IMR-90 (cell line): ENCODE data around the gene HSPG2. TPM values are rescaled to one million over a fixed set of nuclear protein-coding genes. Genes with fewer than 3 reads are reported as not detected.

Experiments
- ATAC-seq: fragments of 200-7000 bp; cut with Tn5 transposase; 2 replicates; pipeline ENCODE4 v1.9.1; 2020; ENCODE audit warnings: low read depth, mild to moderate bottlenecking, moderate library complexity
- BruUV-seq: library from RNA; stranded (reverse); fragments of 400-500 nt; replicated peaks from 2 replicates; lab custom pipeline; 2021; lab: Mats Ljungman, UMichigan
- CTCF ChIA-PET: fragments of 300-600 bp; formaldehyde crosslinking; extraction: SDS; loops from one replicate; lab custom pipeline; 2021; ENCODE audit warnings: antibody characterized with exemption; lab: Yijun Ruan, JAX
- POLR2A ChIA-PET: fragments of 300-600 bp; sonication (Branson Sonifier 250); formaldehyde crosslinking; loops from one replicate; lab custom pipeline; 2022; ENCODE audit warnings: antibody characterized with exemption; ENCODE audit not compliant: unreplicated experiment; lab: Charles Lee
- DNase-seq: peaks from one replicate; pipeline ENCODE4 v3.0.0; 2013
- H2AFZ ChIP-seq: replicated peaks from 2 replicates; pipeline ENCODE3; 2013; ENCODE audit warnings: low read length, mild to moderate bottlenecking; ENCODE audit not compliant: poor library complexity
- H2AK5ac ChIP-seq: 2 replicates; pipeline ENCODE4 v1.6.1; 2013; ENCODE audit warnings: low read depth, low read length, inconsistent platforms
- H2AK9ac ChIP-seq: replicated peaks from 2 replicates; pipeline ENCODE3; 2013; ENCODE audit warnings: mild to moderate bottlenecking, low read depth, low read length, moderate library complexity; ENCODE audit not compliant: poor library complexity
- H2BK120ac ChIP-seq: 2 replicates; pipeline ENCODE4 v1.6.1; 2013; ENCODE audit warnings: low read depth, low read length, inconsistent platforms
- H2BK15ac ChIP-seq: 3 replicates; pipeline ENCODE4 v1.6.1; 2013; ENCODE audit warnings: low read depth, low read length, inconsistent platforms
- H2BK20ac ChIP-seq: 2 replicates; pipeline ENCODE4 v1.6.1; 2013; ENCODE audit warnings: low read depth, mild to moderate bottlenecking, inconsistent platforms, low read length, moderate library complexity
- H2BK5ac ChIP-seq: 2 replicates; pipeline ENCODE4 v1.6.1; 2013; ENCODE audit warnings: mild to moderate bottlenecking, low read depth, low read length, inconsistent platforms; ENCODE audit not compliant: poor library complexity, severe bottlenecking
- H3K14ac ChIP-seq: replicated peaks from 2 replicates; pipeline ENCODE4 v1.6.1; 2013; ENCODE audit warnings: low read depth, low read length, inconsistent platforms
- H3K18ac ChIP-seq: 2 replicates; pipeline ENCODE4 v1.6.1; 2013; ENCODE audit warnings: low read depth, low read length, control low read depth
- H3K23ac ChIP-seq: 2 replicates; pipeline ENCODE4 v1.6.1; 2013; ENCODE audit warnings: low read depth, low read length, inconsistent platforms
- H3K27ac ChIP-seq: 2 replicates; pipeline ENCODE4 v1.5.1; 2013; ENCODE audit warnings: mild to moderate bottlenecking, control low read depth, low read length; ENCODE audit not compliant: insufficient read depth
- H3K27me3 ChIP-seq: 2 replicates; pipeline ENCODE4 v1.6.1; 2013; ENCODE audit warnings: low read length; ENCODE audit not compliant: control insufficient read depth, insufficient read depth
- H3K36me3 ChIP-seq: 2 replicates; pipeline ENCODE4 v1.6.1; 2013; ENCODE audit warnings: low read length, mixed read lengths; ENCODE audit not compliant: control insufficient read depth, insufficient read depth
- H3K4ac ChIP-seq: 2 replicates; pipeline ENCODE4 v1.6.1; 2013; ENCODE audit warnings: low read depth, low read length, inconsistent platforms
- H3K4me1 ChIP-seq: 2 replicates; pipeline ENCODE4 v1.6.1; 2013; ENCODE audit warnings: low read length, mixed read lengths; ENCODE audit not compliant: control insufficient read depth, insufficient read depth
- H3K4me2 ChIP-seq: 2 replicates; pipeline ENCODE4 v1.6.1; 2013; ENCODE audit warnings: low read depth, mild to moderate bottlenecking, control low read depth, low read length, moderate library complexity
- H3K4me3 ChIP-seq: 2 replicates; pipeline ENCODE4 v1.5.1; 2013; ENCODE audit warnings: low read depth, mild to moderate bottlenecking, control low read depth, low read length, moderate library complexity; ENCODE audit not compliant: insufficient read depth
- H3K56ac ChIP-seq: 2 replicates; pipeline ENCODE4 v1.6.1; 2013; ENCODE audit warnings: low read length, inconsistent platforms; ENCODE audit not compliant: insufficient read depth; ENCODE audit errors: extremely low read depth
- H3K79me1 ChIP-seq, 2 experiments: 2 replicates each; pipeline ENCODE4 v1.6.1; 2013; ENCODE audit warnings: low read length in 2 of 2, inconsistent platforms in 1 of 2, low read depth in 1 of 2
- H3K9ac ChIP-seq: 2 replicates; pipeline ENCODE4 v1.6.1; 2013; ENCODE audit warnings: low read depth, low read length, control low read depth
- H3K9me1 ChIP-seq: 2 replicates; pipeline ENCODE4 v1.6.1; 2013; ENCODE audit warnings: low read length, inconsistent platforms; ENCODE audit not compliant: insufficient read depth
- H3K9me3 ChIP-seq: 2 replicates; pipeline ENCODE4 v1.6.1; 2013; ENCODE audit warnings: low read length; ENCODE audit not compliant: control insufficient read depth, insufficient read depth
- H4K20me1 ChIP-seq: 2 replicates; pipeline ENCODE4 v1.6.1; 2013; ENCODE audit warnings: low read length, inconsistent platforms; ENCODE audit not compliant: insufficient read depth
- H4K5ac ChIP-seq: 2 replicates; pipeline ENCODE4 v1.6.1; 2013; ENCODE audit warnings: mild to moderate bottlenecking, low read depth, low read length, control low read depth
- H4K8ac ChIP-seq, 2 experiments: 2 replicates each; pipeline ENCODE4 v1.6.1; 2013; ENCODE audit warnings: low read depth in 2 of 2, low read length in 2 of 2, control low read depth in 1 of 2, inconsistent platforms in 1 of 2
- H4K91ac ChIP-seq: 2 replicates; pipeline ENCODE4 v1.6.1; 2013; ENCODE audit warnings: low read depth, low read length, inconsistent platforms; ENCODE audit not compliant: insufficient read depth
- BHLHE40 ChIP-seq: fragments of 150-350 bp; IDR thresholded peaks from 2 replicates; pipeline ENCODE4 v1.6.1; 2016; ENCODE audit warnings: mild to moderate bottlenecking, low read depth, low read length
- CEBPB ChIP-seq: IDR thresholded peaks from 2 replicates; pipeline ENCODE4 v1.6.1; 2012; ENCODE audit warnings: low read depth, low read length, improper control_type of control experiment
- CHD1 ChIP-seq: IDR thresholded peaks from 2 replicates; pipeline ENCODE4 v1.6.1; 2012; ENCODE audit warnings: low read depth, low read length, improper control_type of control experiment
- CTCF ChIP-seq: conservative IDR thresholded peaks from 2 replicates; pipeline ENCODE4 v1.5.1; 2012; ENCODE audit warnings: mild to moderate bottlenecking, low read depth, low read length, improper control_type of control experiment
- ELK1 ChIP-seq: fragments of 150-350 bp; IDR thresholded peaks from 2 replicates; pipeline ENCODE4 v1.6.1; 2016; ENCODE audit warnings: low read depth, mild to moderate bottlenecking, low read length, moderate library complexity, borderline replicate concordance
- FOS ChIP-seq: fragments of 150-350 bp; IDR thresholded peaks from 2 replicates; pipeline ENCODE4 v1.6.1; 2016; ENCODE audit warnings: low read depth, low read length
- MAFK ChIP-seq: IDR thresholded peaks from 2 replicates; pipeline ENCODE4 v1.6.1; 2012; ENCODE audit warnings: low read depth, low read length, improper control_type of control experiment
- MAZ ChIP-seq: IDR thresholded peaks from 2 replicates; pipeline ENCODE4 v1.6.1; 2012; ENCODE audit warnings: low read depth, mild to moderate bottlenecking, low read length, improper control_type of control experiment, moderate library complexity, borderline replicate concordance
- MXI1 ChIP-seq: IDR thresholded peaks from 2 replicates; pipeline ENCODE4 v1.6.1; 2012; ENCODE audit warnings: low read depth, mild to moderate bottlenecking, low read length, moderate library complexity, borderline replicate concordance
- NFE2L2 ChIP-seq: fragments of 150-350 bp; IDR thresholded peaks from 2 replicates; pipeline ENCODE4 v1.6.1; 2016; ENCODE audit warnings: low read depth, mild to moderate bottlenecking, low read length
- POLR2A ChIP-seq: IDR thresholded peaks from 2 replicates; pipeline ENCODE4 v1.6.1; 2012; ENCODE audit warnings: mild to moderate bottlenecking, low read depth, low read length
- RAD21 ChIP-seq: IDR thresholded peaks from 2 replicates; pipeline ENCODE4 v1.6.1; 2012; ENCODE audit warnings: low read length, improper control_type of control experiment
- RCOR1 ChIP-seq: IDR thresholded peaks from 2 replicates; pipeline ENCODE4 v1.6.1; 2012; ENCODE audit warnings: mild to moderate bottlenecking, low read length, improper control_type of control experiment; ENCODE audit not compliant: insufficient replicate concordance
- RFX5 ChIP-seq: IDR thresholded peaks from 2 replicates; pipeline ENCODE4 v1.8.0; 2012; ENCODE audit warnings: low read depth, mild to moderate bottlenecking, low read length, moderate library complexity
- SMC3 ChIP-seq: fragments of 150-350 bp; IDR thresholded peaks from 2 replicates; pipeline ENCODE4 v1.6.1; 2016; ENCODE audit warnings: low read depth, mild to moderate bottlenecking, antibody characterized with exemption, low read length, moderate library complexity
- USF2 ChIP-seq: fragments of 150-350 bp; IDR thresholded peaks from 2 replicates; pipeline ENCODE4 v1.6.1; 2017; ENCODE audit warnings: mild to moderate bottlenecking, antibody characterized with exemption, low read length, low read depth
- WGBS, 2 experiments: methylation state at CpG; one replicate each; pipeline versions ENCODE4 v1.1.5 to v1.1.7; 2013; ENCODE audit warnings: missing lambda C conversion rate in 2 of 2; ENCODE audit not compliant: insufficient read length in 1 of 2; ENCODE audit errors: extremely low coverage in 2 of 2; 5-methylcytosine and 5-hydroxymethylcytosine counted together
- dilution Hi-C: fragments of 300-500 bp; cut with HindIII; formaldehyde crosslinking; loops from one replicate; pipeline ENCODE4 v1.14.3; 2018; ENCODE audit warnings: low sequenced_read_pairs; ENCODE audit not compliant: unreplicated experiment
- in situ Hi-C: fragments of 300-500 bp; cut with MboI; formaldehyde crosslinking; loops from 3 replicates; pipeline ENCODE4 v1.14.3; 2019; ENCODE audit warnings: low sequenced_read_pairs, inconsistent platforms, mixed read lengths
- intact Hi-C: fragments of 100-400 bp; cut with micrococcal nuclease; formaldehyde crosslinking; loops from 2 replicates; pipeline ENCODE4 v1.10.0; 2022
- polyA plus RNA-seq, 3 experiments: library from polyadenylated mRNA; depleted of rRNA; stranded (reverse); fragments of >200 nt; gene quantifications; 2 replicates each; pipeline ENCODE4 v1.2.3, GENCODE V29; 2012; ENCODE audit warnings: low replicate concordance in 1 of 3
- total RNA-seq: library from RNA; depleted of rRNA; stranded (reverse); fragments of >200 nt; gene quantifications from 2 replicates; pipeline ENCODE4 v1.2.3, GENCODE V29; 2012

HSPG2 gene
- total and polyA plus RNA-seq, 2 of the 4 experiments (the other 2 are of a cell fraction) = 15.8 to 94.0 TPM

GRCh38 chr1:21825393-21825792 lies 111.7 kb downstream of the HSPG2 start:
- no peaks in the 10 kb centered on the region for H3K9me3 ChIP-seq
- no peak for ATAC-seq
- H2AFZ ChIP-seq = no peak overlapping the region
- no peak overlapping the region for H3K18ac ChIP-seq
- H2BK5ac ChIP-seq = no peak overlapping the region
- H3K36me3 ChIP-seq = peaks cover 71% of the 10 kb centered on the region
- BruUV-seq = no TSS peak
- no peak overlapping the region for H2BK120ac ChIP-seq
- H2BK15ac ChIP-seq = no peak overlapping the region
- H2AK5ac ChIP-seq = no peak overlapping the region
- no peak overlapping the region for H3K56ac ChIP-seq
- no peak overlapping the region for H4K8ac ChIP-seq
- H3K4me1 ChIP-seq = no peaks in the 10 kb centered on the region
- ChIA-PET CTCF (no interaction called here), POLR2A (no interaction called here)
- no peak overlapping the region for H3K9ac ChIP-seq
- no peak overlapping the region for H2BK20ac ChIP-seq
- H3K79me1 ChIP-seq = no peaks in the 10 kb centered on the region
- no peaks in the 10 kb centered on the region for H4K20me1 ChIP-seq
- intact Hi-C loops = no loop called here
- dilution Hi-C loops = no loop called here
- TF ChIP-seq CEBPB (no peak), FOS (no peak), ELK1 (no peak), USF2 (no peak), BHLHE40 (no peak), MAZ (no peak), RCOR1 (no peak), POLR2A (no peak), CTCF (no peak), NFE2L2 (no peak), MAFK (no peak), SMC3 (no peak), RAD21 (no peak), CHD1 (no peak), MXI1 (no peak), RFX5 (no peak)
- H3K4me2 ChIP-seq = no peak overlapping the region
- H3K23ac ChIP-seq = no peak overlapping the region
- DNase-seq = no peak
- H3K9me1 ChIP-seq = no peaks in the 10 kb centered on the region
- no peaks in the 10 kb centered on the region for H3K27me3 ChIP-seq
- H3K4me3 ChIP-seq = no peak overlapping the region
- in situ Hi-C loops = no loop called here
- H4K5ac ChIP-seq = no peak overlapping the region
- H3K14ac ChIP-seq = no peak overlapping the region
- no peak overlapping the region for H3K27ac ChIP-seq
- H3K4ac ChIP-seq = no peak overlapping the region
- H4K91ac ChIP-seq = no peak overlapping the region
- H2AK9ac ChIP-seq = no peak overlapping the region
- 84% methylated on average over 2 of the region's 7 CpGs; no CpG with 5 or more reads in 1 of the 2 experiments for WGBS, 2 experiments
